NCI-H1694 (cell line): Measurements from ENCODE around the gene TRAFD1.
"Not testable (repeated sequence)": the region's sequence is repeated elsewhere in the genome, so short reads cannot be mapped to it uniquely, and the experiment has no call there.

Experiments
- DNase-seq: peaks from one replicate; lab custom pipeline; 2025; lab: John Stamatoyannopoulos, UW

Gene TRAFD1

GRCh38 chr12:112125250-112125999, at the start of gene TRAFD1:
TSS of gene TRAFD1 (plus strand) at chr12:112125560. CDS start at chr12:112130523, 4,963 bp downstream.
- DNase-seq: peak; percentile 94

GRCh38 chr12:112087055-112087850, 38.1 kb upstream of the TRAFD1 start:
- no peak for DNase-seq

GRCh38 chr12:112087851-112088250, 37.5 kb upstream of the TRAFD1 start:
- no peak for DNase-seq

GRCh38 chr12:112091563-112091962, 33.8 kb upstream of the TRAFD1 start:
- DNase-seq: no peak

GRCh38 chr12:112096070-112096469, 29.3 kb upstream of the TRAFD1 start:
- no peak for DNase-seq

GRCh38 chr12:112096667-112097066, 28.7 kb upstream of the TRAFD1 start:
- DNase-seq: no peak

- DNase-seq: no peak
Observed at GRCh38 chr12:112097641-112098040, 27.7 kb upstream of the TRAFD1 start.

GRCh38 chr12:112100500-112100899, 24.9 kb upstream of the TRAFD1 start:
- not testable (repeated sequence) for DNase-seq

GRCh38 chr12:112102127-112102526, 23.2 kb upstream of the TRAFD1 start:
- no peak for DNase-seq

GRCh38 chr12:112102746-112103145, 22.6 kb upstream of the TRAFD1 start:
- not testable (repeated sequence) for DNase-seq

GRCh38 chr12:112103758-112104503, 21.4 kb upstream of the TRAFD1 start:
- DNase-seq: no peak

GRCh38 chr12:112105891-112106290, 19.5 kb upstream of the TRAFD1 start:
- DNase-seq: no peak

GRCh38 chr12:112107306-112108201, 17.8 kb upstream of the TRAFD1 start:
- DNase-seq: no peak

GRCh38 chr12:112108202-112109079, 16.9 kb upstream of the TRAFD1 start, which contains the start of gene NAA25:
TSS of gene NAA25 (minus strand) at chr12:112108783. CDS start at chr12:112108773, 10 bp downstream.
- DNase-seq: peak; percentile 50

- not testable (repeated sequence) for DNase-seq
Observed at GRCh38 chr12:112110787-112111662, 14.3 kb upstream of the TRAFD1 start.

GRCh38 chr12:112111931-112112330, 13.4 kb upstream of the TRAFD1 start:
- DNase-seq: no peak

GRCh38 chr12:112112409-112113133, 12.8 kb upstream of the TRAFD1 start:
- no peak for DNase-seq

GRCh38 chr12:112115259-112116045, 9.9 kb upstream of the TRAFD1 start:
- DNase-seq: no peak
